Liver (tissue), 9 donors: ENCODE data around the gene LRCH4. TPM values are rescaled to one million over a fixed set of nuclear protein-coding genes. Genes with fewer than 3 reads are reported as not detected.

Experiments
- DNase-seq: peaks from one replicate; pipeline ENCODE4 v3.0.0-alpha.2; 2017; ENCODE audit warnings: low spot score
- H3K27ac ChIP-seq, 2 donors: one replicate each; pipeline ENCODE4 v1.7.0; 2013; ENCODE audit warnings: inconsistent platforms in 2 of 2, low read length in 2 of 2, control low read depth in 1 of 2, low read depth in 1 of 2, mild to moderate bottlenecking in 1 of 2
- H3K27me3 ChIP-seq, 4 donors: one replicate each; pipeline versions ENCODE4 v1.6.1 to v1.7.0; 2013; ENCODE audit warnings: low read length in 3 of 4, inconsistent platforms in 1 of 4, mild to moderate bottlenecking in 1 of 4, moderate library complexity in 1 of 4; ENCODE audit not compliant: control insufficient read depth in 4 of 4, insufficient read depth in 4 of 4
- H3K36me3 ChIP-seq, 4 donors: one replicate each; pipeline versions ENCODE4 v1.6.1 to v1.7.0; 2013; ENCODE audit warnings: low read length in 3 of 4, mild to moderate bottlenecking in 3 of 4, low read depth in 1 of 4, moderate library complexity in 1 of 4; ENCODE audit not compliant: control insufficient read depth in 4 of 4, insufficient read depth in 3 of 4
- H3K4me1 ChIP-seq, 4 donors: one replicate each; pipeline versions ENCODE4 v1.6.1 to v1.7.0; 2013; ENCODE audit warnings: low read length in 3 of 4, mild to moderate bottlenecking in 3 of 4, moderate library complexity in 1 of 4; ENCODE audit not compliant: control insufficient read depth in 4 of 4, insufficient read depth in 4 of 4
- H3K4me3 ChIP-seq, 3 donors: one replicate each; pipeline versions ENCODE4 v1.6.1 to v1.7.0; 2013; ENCODE audit warnings: low read length in 3 of 3, control low read depth in 1 of 3, low read depth in 1 of 3, mild to moderate bottlenecking in 1 of 3
- H3K9ac ChIP-seq, 2 donors: one replicate each; pipeline ENCODE4 v1.7.0; 2013; ENCODE audit warnings: low read length in 2 of 2, mild to moderate bottlenecking in 2 of 2, moderate library complexity in 2 of 2, control low read depth in 1 of 2, low read depth in 1 of 2
- H3K9me3 ChIP-seq, 4 donors: one replicate each; pipeline versions ENCODE4 v1.6.1 to v1.7.0; 2013; ENCODE audit warnings: low read length in 3 of 4; ENCODE audit not compliant: control insufficient read depth in 4 of 4
- ATF3 ChIP-seq: IDR thresholded peaks from 2 replicates; pipeline ENCODE4 v1.6.1; 2016; ENCODE audit warnings: antibody characterized with exemption
- CTCF ChIP-seq: fragments of 150-350 bp; IDR thresholded peaks from 2 replicates; pipeline ENCODE4 v1.5.1; 2017; ENCODE audit warnings: improper control_type of control experiment, low read depth, low read length; ENCODE audit not compliant: missing input control
- EGR1 ChIP-seq, 2 donors: IDR thresholded peaks; 2 replicates each; pipeline ENCODE4 v1.6.1; 2016 to 2018; ENCODE audit warnings: antibody characterized with exemption in 2 of 2, low read depth in 2 of 2
- FOXA1 ChIP-seq: IDR thresholded peaks from 2 replicates; pipeline ENCODE4 v1.6.1; 2016; ENCODE audit warnings: antibody characterized with exemption
- FOXA2 ChIP-seq: IDR thresholded peaks from 2 replicates; pipeline ENCODE4 v1.6.1; 2016; ENCODE audit warnings: antibody characterized with exemption
- GABPA ChIP-seq, 2 donors: IDR thresholded peaks in 1 of 2; conservative IDR thresholded peaks in 1 of 2; 2 replicates each; pipeline ENCODE4 v1.6.1; 2016; ENCODE audit warnings: antibody characterized with exemption in 2 of 2, mild to moderate bottlenecking in 1 of 2, moderate library complexity in 1 of 2
- HNF4A ChIP-seq, 2 donors: conservative IDR thresholded peaks; 2 replicates each; pipeline ENCODE4 v1.6.1; 2016; ENCODE audit warnings: antibody characterized with exemption in 2 of 2, mild to moderate bottlenecking in 2 of 2
- HNF4G ChIP-seq: IDR thresholded peaks from 2 replicates; pipeline ENCODE4 v1.6.1; 2016; ENCODE audit warnings: antibody characterized with exemption
- JUND ChIP-seq, 2 donors: IDR thresholded peaks; 2 replicates each; pipeline ENCODE4 v1.6.1; 2016; ENCODE audit warnings: antibody characterized with exemption in 2 of 2
- MAX ChIP-seq: IDR thresholded peaks from 2 replicates; pipeline ENCODE4 v1.6.1; 2016; ENCODE audit warnings: antibody characterized with exemption
- NR2F2 ChIP-seq: IDR thresholded peaks from 2 replicates; pipeline ENCODE4 v1.6.1; 2016; ENCODE audit warnings: antibody characterized with exemption
- RAD21 ChIP-seq, 2 donors: IDR thresholded peaks; 2 replicates each; pipeline ENCODE4 v1.6.1; 2016; ENCODE audit warnings: antibody characterized with exemption in 2 of 2, mild to moderate bottlenecking in 2 of 2
- REST ChIP-seq: IDR thresholded peaks from 2 replicates; pipeline ENCODE4 v1.6.1; 2016; ENCODE audit warnings: antibody characterized with exemption, mild to moderate bottlenecking
- RXRA ChIP-seq, 2 donors: IDR thresholded peaks; 2 replicates each; pipeline ENCODE4 v1.6.1; 2017 to 2018; ENCODE audit warnings: antibody characterized with exemption in 2 of 2, mild to moderate bottlenecking in 1 of 2
- SP1 ChIP-seq: IDR thresholded peaks from 2 replicates; pipeline ENCODE4 v1.6.1; 2018; ENCODE audit warnings: antibody characterized with exemption, mild to moderate bottlenecking
- TAF1 ChIP-seq: conservative IDR thresholded peaks from 2 replicates; pipeline ENCODE4 v1.6.1; 2016; ENCODE audit warnings: antibody characterized with exemption, mild to moderate bottlenecking
- YY1 ChIP-seq: IDR thresholded peaks from 2 replicates; pipeline ENCODE4 v1.6.1; 2016; ENCODE audit warnings: antibody characterized with exemption, mild to moderate bottlenecking
- ZBTB33 ChIP-seq: IDR thresholded peaks from 2 replicates; pipeline ENCODE4 v1.6.1; 2016; ENCODE audit warnings: antibody characterized with exemption
- WGBS: extraction: QIAGEN DNeasy Blood & Tissue Kit; methylation state at CpG from one replicate; pipeline ENCODE4 v1.1.7; 2013; 5-methylcytosine and 5-hydroxymethylcytosine counted together
- polyA plus RNA-seq, 2 donors: library from polyadenylated mRNA; stranded (reverse) in 1 of 2; unstranded in 1 of 2; fragments of 200-250 nt in 1 of 2; fragments of >200 nt in 1 of 2; fragmentation: Nextera tagmentation in 1 of 2; extraction: Ambion mirVana in 1 of 2; gene quantifications; one replicate each; pipeline versions ENCODE4 v1.2.1 to v1.2.3, GENCODE V29; 2013 to 2015
- total RNA-seq, 2 donors: library from RNA; depleted of rRNA; stranded (reverse); fragments of >200 nt; gene quantifications; one replicate each; pipeline ENCODE4 v1.2.3, GENCODE V29; 2014
- donor health status: healthy.
- donor health status: healthy.
- donor health status: healthy.
- donor health status: healthy.
- donor health status: healthy.

LRCH4 gene
- total and polyA plus RNA-seq, 4 donors: 8.2 to 25.8 (median 13.0) TPM

- TF ChIP-seq FOXA1 (no peak), HNF4A (conservative IDR thresholded peaks at IDR 0.05) (no peak), YY1 (no peak), RAD21 (IDR thresholded peaks at IDR 0.05) (no peak), ATF3 (no peak), FOXA2 (no peak), CTCF (no peak), GABPA (IDR thresholded peaks at IDR 0.05 in 1 of 2, conservative IDR thresholded peaks at IDR 0.05 in 1 of 2) (no peak), MAX (no peak), NR2F2 (no peak), SP1 (no peak), TAF1 (no peak), REST (no peak), RXRA (IDR thresholded peaks at IDR 0.05) (no peak), ZBTB33 (no peak), EGR1 (IDR thresholded peaks at IDR 0.05; ENCODE audit: low read depth in 2 of 2) (no peak), HNF4G (no peak), JUND (IDR thresholded peaks at IDR 0.05) (no peak)
- H3K9me3 ChIP-seq: no peaks in the 10 kb centered on the region
- WGBS: 57% methylated on average over 72 of the region's 72 CpGs
- no peak overlapping the region for H3K27ac ChIP-seq
- peaks cover 0 to 19% (median 5%) of the 10 kb centered on the region in 4 donors for H3K4me1 ChIP-seq
- peaks cover 15 to 32% (median 28%) of the 10 kb centered on the region in 4 donors for H3K36me3 ChIP-seq
- no peak for DNase-seq
- H3K9ac ChIP-seq: no peak overlapping the region
- H3K4me3 ChIP-seq: peak overlapping the region in 1 of 3 donors; percentile 38
- no peaks in the 10 kb centered on the region for H3K27me3 ChIP-seq
Measured at GRCh38 chr7:100632951-100633717, 47.2 kb upstream of the LRCH4 start.
